NCI-H1436 (cell line): ENCODE measurements around the gene TIAL1.
"Not testable (repeated sequence)": the region's sequence is repeated elsewhere in the genome, so short reads cannot be mapped to it uniquely, and the experiment has no call there.

ENCODE experiments used
- DNase-seq: peaks from one replicate; lab custom pipeline; 2025; lab: John Stamatoyannopoulos, UW

The TIAL1 gene

GRCh38 chr10:119549247-119549999 is 47.3 kb downstream of the TIAL1 start:
- DNase-seq = no peak

- DNase-seq = no peak
Measured at GRCh38 chr10:119546009-119546408, 50.8 kb downstream of the TIAL1 start.

GRCh38 chr10:119545310-119545709 is 51.5 kb downstream of the TIAL1 start:
- DNase-seq = no peak

DNA sequence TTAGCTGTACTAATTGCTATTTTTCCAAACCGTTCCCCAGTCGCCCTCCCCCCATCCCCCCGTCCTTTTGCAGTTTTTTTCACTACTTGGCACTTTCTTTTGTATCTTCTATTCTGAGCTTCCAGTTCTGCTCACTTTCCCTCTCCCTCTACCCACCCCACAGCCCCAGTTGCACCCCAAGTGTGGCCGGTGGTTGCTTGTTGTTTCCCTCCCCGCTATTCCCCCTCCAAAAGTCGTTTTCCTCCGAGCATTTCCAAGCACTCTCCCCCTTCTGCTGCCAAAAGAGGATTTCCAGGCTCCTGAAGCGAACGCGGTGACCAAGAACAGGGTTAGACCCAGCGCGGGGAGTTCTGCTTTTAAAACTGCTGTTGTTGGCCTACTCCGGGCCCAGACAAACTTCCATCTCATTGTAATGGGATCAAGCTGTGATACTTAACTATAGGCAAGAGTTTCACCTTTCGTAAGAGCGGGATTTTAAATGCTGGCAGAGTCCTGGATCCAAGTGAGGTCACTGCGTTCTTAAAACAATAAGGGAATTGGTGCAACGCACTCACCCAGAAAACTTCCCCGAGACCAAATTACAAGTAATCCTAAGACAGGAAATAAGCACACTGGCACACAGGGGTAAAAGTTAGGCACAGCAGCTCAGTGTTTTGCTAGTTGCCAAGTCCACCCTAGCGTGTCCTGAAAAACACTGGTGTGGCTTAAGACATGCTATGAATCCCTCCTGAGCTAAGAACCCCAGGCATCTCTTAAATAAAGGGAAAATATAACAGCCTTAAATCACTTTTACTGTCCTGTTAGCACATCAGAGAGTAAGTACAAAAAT is 52.7 kb downstream of the TIAL1 start:
- DNase-seq = no peak

GRCh38 chr10:119542988-119543813 is 53.6 kb downstream of the TIAL1 start:
- DNase-seq = no peak

- no peak for DNase-seq
Measured at GRCh38 chr10:119542357-119542987, 54.3 kb downstream of the TIAL1 start, which contains the start of gene RGS10. Gene RGS10 (minus strand): TSS chr10:119542719. CDS start chr10:119542638, 81 bp downstream.

DNA sequence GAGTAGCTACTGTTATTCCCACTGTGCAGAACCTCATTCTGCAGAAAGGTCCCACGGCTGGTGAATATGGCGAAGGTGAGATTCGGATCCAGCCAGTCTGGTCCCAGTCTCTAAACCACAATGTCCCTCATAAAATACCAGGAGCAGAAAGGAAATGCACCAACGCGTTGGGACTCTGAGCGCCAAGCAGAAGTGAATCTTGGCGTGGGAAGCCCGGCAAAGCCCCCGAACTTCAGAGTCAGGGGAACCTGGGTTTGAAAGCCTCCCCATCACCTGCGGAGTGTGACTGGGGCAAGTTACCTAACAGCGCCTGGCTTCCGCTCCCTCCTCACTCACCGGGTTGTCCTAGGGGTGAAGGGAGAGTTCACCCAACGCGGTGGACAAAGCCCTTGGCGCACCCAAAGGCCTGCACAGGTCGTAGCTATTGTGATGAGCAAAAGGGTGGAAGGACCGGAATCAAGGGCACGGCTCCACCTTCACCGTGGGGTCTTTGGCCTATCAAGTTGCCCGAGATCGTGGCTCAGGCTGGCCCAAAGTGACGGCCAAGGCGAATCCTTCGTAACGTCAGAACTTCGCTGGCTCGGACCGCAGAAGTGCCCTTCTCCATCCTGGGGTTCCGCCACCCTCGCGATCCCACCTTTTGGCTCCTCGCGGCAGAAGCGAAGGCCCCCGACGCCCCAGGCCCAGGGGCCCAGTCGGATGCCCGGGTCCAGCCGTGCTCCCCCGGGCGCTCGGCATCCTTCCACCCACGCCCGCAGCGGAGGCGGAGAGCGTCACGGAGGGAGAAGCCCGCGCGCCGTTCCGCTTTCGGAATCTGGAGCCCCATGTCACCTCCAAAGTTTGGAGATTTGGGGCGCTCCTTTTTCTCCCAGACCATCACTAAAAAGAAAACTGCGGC is 55.1 kb downstream of the TIAL1 start:
- no peak for DNase-seq

GRCh38 chr10:119541046-119541445 is 55.7 kb downstream of the TIAL1 start:
- DNase-seq = no peak

DNA sequence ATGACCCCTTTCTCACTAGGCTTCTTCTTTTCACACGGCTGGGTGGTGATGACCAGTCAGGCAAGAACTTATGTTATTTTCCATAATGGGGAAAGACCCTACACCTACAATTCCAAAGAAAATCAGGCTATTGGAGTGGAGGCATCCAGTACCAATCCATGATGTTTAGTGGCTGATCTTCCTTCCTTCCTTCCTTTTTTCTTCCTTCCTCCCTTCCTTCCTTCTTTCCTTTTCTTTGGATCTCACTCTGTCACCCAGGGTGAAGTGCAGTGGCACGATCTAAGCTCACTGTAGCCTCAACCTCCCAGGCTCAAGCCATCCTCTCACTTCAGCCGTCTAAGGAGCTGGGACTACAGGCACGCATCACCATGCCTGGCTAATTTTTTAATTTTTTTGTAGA is 56.7 kb downstream of the TIAL1 start:
- DNase-seq = no peak

GRCh38 chr10:119539359-119539825 is 57.4 kb downstream of the TIAL1 start:
- DNase-seq = no peak

GRCh38 chr10:119538632-119539358 is 58.0 kb downstream of the TIAL1 start:
- no peak for DNase-seq

DNA sequence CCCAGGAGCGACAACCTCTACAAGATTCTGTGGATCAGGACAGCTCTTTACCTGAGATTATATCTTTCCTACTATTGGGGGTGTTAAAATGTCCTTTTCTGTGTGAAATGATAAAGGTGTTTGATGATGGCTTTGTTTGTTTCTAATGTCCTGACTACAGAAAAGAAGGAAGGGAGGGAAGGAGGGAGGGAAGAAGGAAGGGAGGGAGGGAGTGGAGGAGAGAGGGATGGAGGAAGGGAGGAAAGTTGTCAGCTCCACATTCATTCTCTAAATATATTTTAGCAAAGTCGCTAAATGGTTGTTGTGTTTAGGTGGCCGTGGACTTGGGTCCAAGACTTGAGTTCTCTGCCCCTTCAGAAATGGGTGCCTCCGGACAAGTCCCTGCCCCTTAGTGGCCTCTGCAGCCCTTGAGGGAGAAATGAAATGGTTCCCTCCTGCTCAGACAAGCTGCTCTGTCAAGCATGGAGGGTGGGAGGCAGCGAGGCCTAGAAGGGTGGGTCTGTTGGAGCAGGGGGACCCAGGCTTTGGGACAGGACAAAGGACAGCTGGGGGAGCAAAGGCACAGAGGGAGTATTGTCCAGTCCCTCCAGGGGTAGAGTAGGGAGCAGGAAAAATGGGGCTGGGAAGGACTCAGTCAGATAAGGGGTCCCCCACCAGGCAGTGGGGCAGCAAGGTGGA is 58.7 kb downstream of the TIAL1 start:
- DNase-seq = no peak

- DNase-seq = no peak
Measured at GRCh38 chr10:119536508-119537025, 60.2 kb downstream of the TIAL1 start.

DNA sequence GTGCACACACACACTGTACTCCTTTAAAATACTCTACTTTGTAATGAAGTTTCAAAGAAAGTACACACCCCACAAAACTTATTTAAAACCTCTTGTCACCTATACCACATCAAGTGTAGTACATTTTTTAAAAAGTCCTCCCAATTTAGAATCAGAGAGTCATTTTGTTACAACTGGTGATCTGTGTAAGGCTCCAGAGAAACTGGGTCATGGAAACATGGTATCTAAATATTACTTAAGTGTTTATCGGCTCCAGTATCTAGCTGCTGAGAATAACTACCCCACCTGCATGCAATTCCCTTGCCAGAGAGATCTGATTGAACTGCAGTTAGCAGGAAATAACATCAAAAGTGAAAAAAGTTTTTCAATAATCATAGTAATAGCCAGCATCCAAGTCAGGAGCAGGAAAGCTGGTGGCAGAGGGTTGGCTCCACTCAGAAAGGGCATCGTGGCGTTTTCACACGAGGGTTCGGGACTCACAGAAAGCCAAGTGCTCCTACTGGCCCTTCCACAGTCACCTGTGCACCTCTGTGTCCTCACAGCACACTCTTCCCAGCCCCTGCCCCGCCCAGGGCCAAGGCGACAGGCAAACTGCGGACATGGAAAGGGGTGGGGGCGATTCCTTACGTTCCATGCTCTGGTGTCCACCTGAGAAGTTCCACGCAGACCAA is 60.8 kb downstream of the TIAL1 start:
- no peak for DNase-seq

DNA sequence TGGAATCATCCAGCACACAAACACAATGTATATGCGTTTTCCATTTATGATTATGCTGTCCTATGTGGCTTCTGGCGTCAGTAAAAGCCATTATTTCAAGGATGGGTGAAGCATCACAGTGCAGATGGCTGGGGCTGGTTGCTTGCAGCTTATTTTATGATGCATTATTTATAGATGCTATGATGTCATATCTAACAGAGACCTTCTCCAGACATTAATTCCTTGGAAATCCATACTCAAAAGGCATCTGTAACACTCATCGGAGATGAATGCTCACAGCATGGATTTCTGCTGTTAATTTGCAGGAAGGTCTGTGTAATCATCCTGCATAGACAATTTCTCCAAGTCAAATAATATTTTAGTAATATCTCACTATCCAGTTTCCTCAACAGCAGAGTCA is 61.5 kb downstream of the TIAL1 start:
- no peak for DNase-seq

DNA sequence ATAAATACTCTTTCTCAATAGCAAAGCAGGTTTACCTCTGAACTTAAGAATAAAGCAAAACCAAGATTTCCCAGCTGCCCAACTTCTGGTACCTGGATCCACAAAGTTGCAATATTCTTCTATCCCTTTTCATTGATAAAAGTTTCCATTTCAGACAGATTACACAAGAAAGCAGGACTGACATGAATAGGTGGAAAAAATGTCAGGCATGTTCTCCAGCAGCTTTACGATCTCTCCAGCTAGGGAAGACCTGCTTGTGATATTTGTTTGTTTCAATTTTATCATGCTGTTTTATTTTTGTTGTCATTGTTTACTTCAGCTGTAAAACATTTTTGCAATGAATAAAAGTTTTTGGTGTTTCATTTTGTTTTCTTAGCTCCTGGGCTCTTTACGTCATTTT is 63.3 kb downstream of the TIAL1 start:
- no peak for DNase-seq

DNA sequence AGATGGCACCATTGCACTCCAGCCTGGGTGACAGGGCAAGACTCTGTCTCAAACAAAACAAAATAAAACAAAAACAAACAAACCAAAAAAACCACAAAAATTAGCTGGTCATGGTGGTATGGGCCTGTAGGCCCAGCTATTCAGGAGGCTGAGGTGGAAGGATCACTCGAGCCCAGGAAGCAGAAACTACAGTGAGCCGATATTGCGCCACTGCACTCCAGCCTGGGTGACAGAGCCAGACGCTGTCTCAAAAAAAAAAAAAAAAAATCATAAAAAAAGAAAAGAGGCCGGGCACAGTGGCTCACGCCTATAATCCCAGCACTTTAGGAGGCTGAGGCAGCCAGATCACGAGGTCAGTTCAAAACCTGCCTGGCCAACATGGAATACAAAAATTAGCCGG is 64.0 kb downstream of the TIAL1 start:
- DNase-seq = not testable (repeated sequence)

GRCh38 chr10:119532251-119532650 is 64.5 kb downstream of the TIAL1 start:
- not testable (repeated sequence) for DNase-seq

DNA sequence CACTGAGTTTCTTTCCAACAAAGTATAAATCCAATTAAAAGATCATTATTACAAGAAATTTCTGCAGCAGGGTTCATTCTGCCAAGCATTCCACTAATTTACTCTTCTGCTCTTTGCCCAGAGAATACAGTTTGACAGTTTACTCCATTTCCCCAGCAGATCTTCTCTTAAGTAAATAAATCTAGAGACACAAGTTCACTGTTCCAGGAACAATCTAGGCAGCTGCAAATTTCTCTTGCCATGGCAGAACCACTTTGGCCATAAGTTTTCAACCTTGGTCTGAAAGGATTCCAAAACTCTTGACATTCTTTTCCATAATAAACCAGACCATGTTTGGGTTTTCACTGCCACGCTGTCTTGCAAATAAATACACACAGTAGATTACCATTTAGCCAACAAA is 65.7 kb downstream of the TIAL1 start:
- no peak for DNase-seq
